ENCODE data around the gene SHH.

Gene SHH

GRCh38 chr7:155766966-155767916, 45.0 kb downstream of the SHH start:
- no peak overlapping the region for H3K4me3 ChIP-seq (replicated peaks; ENCODE audit: low read depth, low read length)
- no peak for DNase-seq (ENCODE audit: extremely low read depth, low read depth)
- TF ChIP-seq CTCF (IDR thresholded peaks at IDR 0.05; ENCODE audit: low read depth, low read length, missing control alignments): no peak

DNA sequence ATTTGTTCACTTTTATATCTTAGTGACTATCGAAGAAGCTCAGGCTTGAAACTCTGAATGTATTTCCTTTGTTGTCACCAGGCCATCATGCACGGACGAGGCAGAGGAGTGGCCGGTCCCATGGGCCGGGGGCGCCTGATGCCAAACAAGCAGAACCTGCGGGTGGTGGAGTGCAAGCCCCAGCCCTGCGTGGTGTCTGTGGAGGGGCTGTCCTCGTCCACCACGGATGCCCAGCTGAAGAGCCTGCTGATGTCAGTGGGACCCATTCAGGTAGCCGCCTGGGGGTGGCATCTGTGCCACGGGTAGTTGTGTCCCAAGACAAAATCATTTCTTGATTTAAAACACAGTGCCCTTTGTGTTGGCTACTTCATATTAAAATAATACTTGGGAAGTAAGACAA, 45.9 kb downstream of the SHH start:
- DNase-seq (ENCODE audit: extremely low read depth, low read depth): no peak
- H3K4me3 ChIP-seq (replicated peaks; ENCODE audit: low read depth, low read length): no peak overlapping the region
- no peak for TF ChIP-seq CTCF (IDR thresholded peaks at IDR 0.05; ENCODE audit: low read depth, low read length, missing control alignments)

- no peak overlapping the region for H3K4me3 ChIP-seq (replicated peaks; ENCODE audit: low read depth, low read length)
- no peak for TF ChIP-seq CTCF (IDR thresholded peaks at IDR 0.05; ENCODE audit: low read depth, low read length, missing control alignments)
Measured at GRCh38 chr7:155765458-155765857, 46.8 kb downstream of the SHH start.

GRCh38 chr7:155764438-155764793, 47.8 kb downstream of the SHH start:
- no peak for DNase-seq (ENCODE audit: extremely low read depth, low read depth)
- H3K4me3 ChIP-seq (replicated peaks; ENCODE audit: low read depth, low read length): no peak overlapping the region
- no peak for TF ChIP-seq CTCF (IDR thresholded peaks at IDR 0.05; ENCODE audit: low read depth, low read length, missing control alignments)

More at GRCh38 chr7:155765458-155765857, 46.8 kb downstream of the SHH start:
- DNase-seq (ENCODE audit: extremely low read depth, low read depth): no peak

DNA sequence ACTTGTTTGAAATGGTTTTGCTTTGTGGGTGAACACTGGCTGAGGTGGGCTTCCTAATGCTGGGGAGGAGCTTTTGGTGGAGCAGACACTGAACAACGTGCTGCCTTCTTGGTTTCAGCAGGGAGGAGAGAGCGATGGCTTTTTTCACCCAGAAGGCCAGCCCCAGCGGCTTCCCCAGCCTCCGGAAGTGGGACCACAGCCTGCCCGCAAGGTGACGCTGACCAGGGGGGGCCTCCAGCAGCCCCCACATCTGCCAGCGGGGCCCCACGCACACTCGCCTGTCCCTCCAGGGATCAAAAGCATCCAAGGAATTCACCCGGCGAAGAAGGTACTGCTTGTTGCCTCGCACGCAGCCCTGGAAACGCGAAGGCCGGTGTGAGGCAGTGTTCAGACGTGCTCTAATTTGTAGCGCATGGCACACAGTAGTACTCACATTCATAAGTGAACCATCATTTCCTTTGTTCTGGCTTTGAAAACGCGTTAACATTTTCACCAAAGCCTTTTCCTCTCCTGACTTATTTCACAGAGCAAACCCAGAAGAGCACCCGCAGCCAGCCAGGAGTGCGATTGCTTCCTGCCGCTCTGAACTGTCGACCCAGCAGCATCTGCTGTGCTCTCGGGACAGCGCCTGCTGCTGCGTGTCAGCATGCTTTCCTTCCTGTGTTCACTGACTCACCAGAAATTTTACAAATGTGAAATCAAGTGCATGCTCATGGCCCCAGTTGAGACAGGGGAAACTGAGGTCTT, 48.4 kb downstream of the SHH start:
- no peak for TF ChIP-seq CTCF (IDR thresholded peaks at IDR 0.05; ENCODE audit: low read depth, low read length, missing control alignments)
- no peak overlapping the region for H3K4me3 ChIP-seq (replicated peaks; ENCODE audit: low read depth, low read length)
- no peak for DNase-seq (ENCODE audit: extremely low read depth, low read depth)

DNA sequence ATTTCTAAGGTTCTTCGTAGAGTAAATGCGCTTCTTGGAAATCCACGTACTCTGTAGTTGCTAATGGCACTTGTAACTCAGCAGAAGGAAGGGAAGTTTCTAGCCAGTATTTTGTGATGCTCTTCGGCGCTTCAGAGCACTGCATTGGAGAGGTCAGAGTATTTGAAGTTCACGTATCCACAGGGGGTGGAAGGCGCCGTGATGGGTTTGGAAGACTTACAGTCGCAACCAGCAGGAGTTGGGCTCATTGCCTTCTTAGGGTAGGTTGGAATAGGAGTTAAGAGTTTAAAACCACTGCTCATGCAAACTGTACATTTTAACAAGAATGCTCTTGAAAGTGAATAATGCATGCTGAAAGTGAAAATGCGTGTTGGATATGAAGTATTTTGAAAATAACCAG, 49.1 kb downstream of the SHH start:
- DNase-seq (ENCODE audit: extremely low read depth, low read depth): no peak

More for the DNA sequence above, 49.1 kb downstream of the SHH start:
- no peak for TF ChIP-seq CTCF (IDR thresholded peaks at IDR 0.05; ENCODE audit: low read depth, low read length, missing control alignments)
- no peak overlapping the region for H3K4me3 ChIP-seq (replicated peaks; ENCODE audit: low read depth, low read length)
